Activated CD8-positive, alpha-beta memory T cell treated with anti-CD3 and anti-CD28 coated beads for 48 hours (primary cell): ENCODE results near the gene ULBP1.
"Not testable (repeated sequence)": the region's sequence is repeated elsewhere in the genome, so short reads cannot be mapped to it uniquely, and the experiment has no call there.

Source experiments
- DNase-seq, 3 experiments: peaks; one replicate each; pipeline ENCODE4 v3.0.0-alpha.2; 2020; ENCODE audit warnings: low read depth in 2 of 3, low spot score in 2 of 3

Gene ULBP1

GRCh38 chr6:149963462-149964307, at the start of gene ULBP1:
TSS of gene ULBP1 (plus strand) at chr6:149963943. CDS start at chr6:149964050, 107 bp downstream.
- DNase-seq, result peak; percentile 59 to 67 (median 66)

DNA sequence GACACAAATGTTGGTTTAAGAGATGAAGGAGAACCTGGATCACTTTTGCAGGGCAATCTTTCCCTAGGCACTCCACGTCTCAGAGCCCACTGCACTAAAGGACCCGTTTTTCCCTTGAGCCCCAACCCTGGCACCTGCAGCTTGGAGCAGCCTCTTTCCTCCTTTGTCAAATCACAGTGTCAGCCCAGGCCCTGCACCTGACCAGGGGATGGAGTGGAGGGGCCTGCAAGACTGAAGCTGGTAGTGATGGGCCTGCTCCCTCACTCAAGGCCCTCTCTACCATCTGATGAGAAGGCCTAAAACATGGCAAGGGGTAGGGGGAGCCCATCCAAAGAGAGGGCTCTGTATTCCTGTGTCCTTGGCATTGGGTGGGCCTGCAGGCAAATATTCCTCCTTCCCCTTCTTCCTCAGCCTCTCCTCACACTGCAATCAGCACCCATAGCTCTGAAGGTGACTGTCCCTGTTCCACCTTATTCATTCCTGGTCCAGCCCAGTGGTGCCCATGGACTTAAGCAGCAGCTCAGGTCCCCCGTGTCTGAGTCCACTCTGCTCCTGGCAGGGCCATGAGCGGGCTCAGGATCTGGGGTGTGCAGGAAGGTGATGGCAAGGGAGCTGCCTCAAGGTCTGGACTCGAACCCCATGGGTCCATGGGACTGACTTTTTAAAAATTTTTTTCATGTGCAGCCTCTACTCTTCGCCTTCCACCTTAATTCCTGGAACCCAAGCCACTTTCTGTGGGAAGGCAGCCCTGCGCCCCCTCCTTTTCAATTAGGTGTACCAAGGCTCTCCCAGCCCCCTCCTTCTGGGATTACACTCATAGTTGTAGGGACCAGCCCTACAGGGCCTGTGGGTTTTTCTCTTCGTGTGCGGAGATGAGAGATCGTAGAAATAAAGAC, 47.5 kb upstream of the ULBP1 start:
- no peak for DNase-seq

- DNase-seq, result no peak
Observed at GRCh38 chr6:149917679-149918078, 46.1 kb upstream of the ULBP1 start.

DNA sequence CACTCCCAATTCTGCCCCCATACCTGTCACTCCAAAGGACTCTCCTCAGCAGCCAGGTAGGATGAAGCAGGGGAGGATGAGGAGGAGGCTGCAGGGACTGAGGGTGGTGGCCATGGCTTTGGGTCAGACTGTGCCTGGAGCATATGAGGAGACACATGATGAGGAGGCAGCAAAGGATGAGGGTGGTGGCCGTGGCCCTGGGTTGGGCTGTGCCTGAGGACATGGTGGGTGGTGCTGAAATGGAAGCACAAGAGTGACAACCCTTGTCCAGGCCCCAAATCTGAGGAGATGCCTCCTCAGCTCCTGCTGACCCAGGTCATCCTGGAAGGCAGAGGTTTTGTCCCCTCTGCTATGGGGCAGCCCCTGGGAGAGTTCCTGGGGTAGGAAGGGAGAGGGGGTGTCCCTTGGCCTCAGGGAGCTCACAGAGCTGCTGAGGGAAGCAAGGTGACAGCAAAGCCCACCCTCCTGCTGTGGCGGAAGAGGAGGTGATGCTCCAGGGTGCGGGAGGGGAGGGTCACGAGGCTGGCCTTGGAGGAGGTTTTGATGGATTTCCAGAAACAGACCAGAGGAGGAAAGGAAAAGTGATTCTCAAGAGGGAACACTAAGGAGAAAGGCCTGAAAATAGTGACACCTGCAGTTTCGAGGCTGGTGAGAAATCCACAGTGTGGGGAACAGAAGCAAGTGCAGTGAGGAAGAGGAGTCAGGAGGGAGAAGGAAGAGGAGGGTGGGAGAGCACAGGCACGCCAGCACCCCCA, 45.4 kb upstream of the ULBP1 start:
- no peak for DNase-seq

- not testable (repeated sequence) for DNase-seq
Observed at GRCh38 chr6:149919126-149919833, 44.5 kb upstream of the ULBP1 start.

GRCh38 chr6:149919834-149920225, 43.9 kb upstream of the ULBP1 start:
- no peak for DNase-seq

GRCh38 chr6:149921361-149921760, 42.4 kb upstream of the ULBP1 start:
- DNase-seq, result no peak

GRCh38 chr6:149922091-149922490, 41.7 kb upstream of the ULBP1 start:
- not testable (repeated sequence) for DNase-seq

- DNase-seq, result peak in 2 of 3 experiments; percentile 46 to 57
Observed at GRCh38 chr6:149922642-149923326, 41.0 kb upstream of the ULBP1 start, which contains the start of gene RAET1G. TSS of gene RAET1G (minus strand) at chr6:149923121. CDS start at chr6:149923010, 111 bp downstream.

- no peak for DNase-seq
Observed at GRCh38 chr6:149923327-149923986, 40.3 kb upstream of the ULBP1 start.

- no peak for DNase-seq
Observed at GRCh38 chr6:149924206-149924932, 39.4 kb upstream of the ULBP1 start.

DNA sequence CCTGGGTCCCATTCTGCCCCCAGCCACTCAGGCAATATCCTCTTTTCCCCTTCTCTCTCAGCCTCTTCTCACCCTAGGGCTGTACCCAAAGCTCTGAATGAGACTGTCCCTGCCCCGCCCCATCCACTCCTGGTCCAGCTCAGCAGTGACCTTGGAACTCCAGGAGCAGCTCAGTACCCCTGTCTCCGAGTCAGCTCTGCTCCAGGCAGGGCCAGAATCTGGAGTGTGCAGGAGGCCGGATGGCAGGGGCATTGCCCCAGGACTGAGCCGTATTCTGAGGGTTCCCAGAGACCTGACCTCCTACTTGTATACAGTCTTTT, 38.9 kb upstream of the ULBP1 start:
- no peak for DNase-seq

DNA sequence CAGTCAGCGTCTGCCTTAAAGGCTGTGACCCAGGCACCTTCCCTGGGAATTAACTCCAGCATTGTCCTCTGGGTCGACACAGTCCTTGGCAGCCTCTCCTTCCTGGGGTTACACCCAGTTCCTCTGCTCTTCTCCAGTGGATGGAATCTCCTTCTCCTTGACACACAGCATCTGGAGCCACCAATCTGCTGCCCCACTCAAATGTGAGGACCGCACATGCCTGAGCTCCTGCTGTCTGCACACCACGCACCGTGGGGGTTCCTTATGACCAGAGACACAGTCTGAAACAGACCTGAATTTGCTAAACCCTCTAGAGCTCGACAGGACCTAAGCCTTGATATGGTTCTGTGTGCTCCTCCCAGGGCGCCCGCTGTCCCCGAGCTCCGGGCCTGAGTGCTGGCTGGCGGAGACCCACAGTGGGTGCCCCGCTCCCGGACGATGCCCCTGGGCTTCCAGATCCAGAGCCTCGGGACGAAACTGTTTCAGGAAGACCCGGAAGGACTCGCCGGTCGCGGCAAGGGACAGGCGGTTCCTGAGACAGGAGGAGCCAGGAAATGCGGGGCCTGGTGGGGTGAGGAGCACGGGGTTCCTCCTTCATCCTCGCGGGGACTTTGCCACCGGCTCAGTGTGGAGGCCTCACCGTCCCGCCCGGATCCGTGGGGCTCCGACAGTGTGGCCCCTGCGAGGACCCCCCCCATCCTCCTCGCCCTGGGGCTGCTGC, 38.3 kb upstream of the ULBP1 start:
- no peak for DNase-seq

DNA sequence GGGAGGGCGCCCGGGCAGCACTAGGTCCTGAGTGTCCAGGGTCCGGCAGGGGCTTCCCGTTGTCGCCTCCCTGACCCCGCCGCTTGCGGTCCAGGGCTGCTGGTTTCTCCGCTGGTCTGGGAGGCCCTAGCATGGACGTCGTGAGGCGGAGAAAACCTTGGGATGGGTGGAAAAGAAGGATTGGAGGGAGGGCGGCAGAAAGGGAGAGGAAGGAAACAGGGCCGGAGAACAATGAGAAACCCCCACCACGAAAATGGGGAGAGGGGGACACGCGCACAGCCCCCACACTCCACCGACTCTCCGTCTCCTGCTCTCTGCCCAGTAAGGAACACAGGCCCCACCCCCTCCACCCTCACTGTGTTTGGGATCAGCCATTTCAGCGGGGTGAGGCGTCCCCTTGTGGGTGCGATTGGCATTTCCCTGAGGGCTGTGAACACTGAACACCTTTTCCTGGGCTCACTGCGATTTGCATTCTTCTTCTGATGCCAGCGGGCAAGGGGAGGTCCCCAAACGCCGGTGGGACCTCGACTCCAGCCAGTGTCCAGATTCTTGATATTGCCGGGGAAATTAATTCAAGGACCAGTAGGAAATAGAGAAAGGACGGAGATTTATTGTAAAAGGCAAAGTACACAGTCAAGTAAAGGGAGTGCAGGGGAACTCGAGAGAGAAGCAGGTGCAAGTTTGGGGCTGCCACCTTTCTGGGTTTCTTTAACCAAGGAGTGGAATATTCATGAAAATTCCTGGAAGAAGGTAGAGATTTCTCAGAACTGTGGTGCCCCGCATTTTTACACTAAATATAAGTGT, 37.6 kb upstream of the ULBP1 start:
- DNase-seq, result peak in 2 of 3 experiments; percentile 52 to 55

DNA sequence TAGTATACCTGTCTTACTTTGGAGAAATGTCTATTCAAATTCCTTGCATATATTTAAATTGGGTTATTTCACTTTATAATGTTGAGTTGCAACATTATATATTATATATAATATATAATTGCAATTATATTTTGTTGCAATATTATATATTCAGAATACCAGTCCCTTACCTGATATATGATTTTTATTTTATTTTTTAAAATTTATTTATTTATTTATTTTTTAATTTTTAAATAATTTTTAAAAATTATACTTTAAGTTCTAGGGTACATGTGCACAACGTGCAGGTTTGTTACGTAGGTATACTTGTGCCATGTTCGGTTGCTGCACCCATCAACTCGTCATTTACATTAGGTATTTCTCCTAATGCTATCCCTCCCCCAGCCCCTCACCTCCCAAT, 36.7 kb upstream of the ULBP1 start:
- DNase-seq, result not testable (repeated sequence)

DNA sequence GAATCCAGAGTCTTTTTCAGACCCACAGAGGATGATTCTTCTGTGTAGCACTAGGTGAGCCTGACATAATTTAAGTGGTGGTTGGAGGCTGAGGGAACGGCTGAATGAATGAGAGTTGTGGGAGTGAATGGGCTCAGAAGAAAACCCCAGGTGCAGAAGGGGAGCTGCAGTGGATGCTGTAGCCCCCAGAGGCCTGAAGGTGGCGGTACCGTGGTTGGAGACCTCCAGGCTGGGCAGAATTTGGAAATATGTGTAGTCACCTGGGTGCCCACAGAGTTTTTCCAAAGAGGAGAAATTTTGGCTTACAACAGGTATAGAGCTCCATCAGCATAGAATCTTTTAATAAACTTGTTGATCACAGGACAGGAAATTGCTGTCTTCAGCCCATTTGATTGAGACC, 34.3 kb upstream of the ULBP1 start:
- DNase-seq, result no peak

GRCh38 chr6:149931501-149931900, 32.2 kb upstream of the ULBP1 start:
- DNase-seq, result no peak
